IMR-90 (cell line): ENCODE results near the gene RALGPS1. TPM values are rescaled to one million over a fixed set of nuclear protein-coding genes. Genes with fewer than 3 reads are reported as not detected.

Source experiments
- ATAC-seq: fragments of 200-7000 bp; cut with Tn5 transposase; 2 replicates; pipeline ENCODE4 v1.9.1; 2020; ENCODE audit warnings: low read depth, mild to moderate bottlenecking, moderate library complexity
- BruUV-seq: library from RNA; stranded (reverse); fragments of 400-500 nt; replicated peaks from 2 replicates; lab custom pipeline; 2021; lab: Mats Ljungman, UMichigan
- CTCF ChIA-PET: fragments of 300-600 bp; formaldehyde crosslinking; extraction: SDS; loops from one replicate; lab custom pipeline; 2021; ENCODE audit warnings: antibody characterized with exemption; lab: Yijun Ruan, JAX
- POLR2A ChIA-PET: fragments of 300-600 bp; sonication (Branson Sonifier 250); formaldehyde crosslinking; loops from one replicate; lab custom pipeline; 2022; ENCODE audit warnings: antibody characterized with exemption; ENCODE audit not compliant: unreplicated experiment; lab: Charles Lee
- DNase-seq: peaks from one replicate; pipeline ENCODE4 v3.0.0; 2013
- H2AFZ ChIP-seq: replicated peaks from 2 replicates; pipeline ENCODE3; 2013; ENCODE audit warnings: low read length, mild to moderate bottlenecking; ENCODE audit not compliant: poor library complexity
- H2AK5ac ChIP-seq: 2 replicates; pipeline ENCODE4 v1.6.1; 2013; ENCODE audit warnings: low read depth, low read length, inconsistent platforms
- H2AK9ac ChIP-seq: replicated peaks from 2 replicates; pipeline ENCODE3; 2013; ENCODE audit warnings: mild to moderate bottlenecking, low read depth, low read length, moderate library complexity; ENCODE audit not compliant: poor library complexity
- H2BK120ac ChIP-seq: 2 replicates; pipeline ENCODE4 v1.6.1; 2013; ENCODE audit warnings: low read depth, low read length, inconsistent platforms
- H2BK15ac ChIP-seq: 3 replicates; pipeline ENCODE4 v1.6.1; 2013; ENCODE audit warnings: low read depth, low read length, inconsistent platforms
- H2BK20ac ChIP-seq: 2 replicates; pipeline ENCODE4 v1.6.1; 2013; ENCODE audit warnings: low read depth, mild to moderate bottlenecking, inconsistent platforms, low read length, moderate library complexity
- H2BK5ac ChIP-seq: 2 replicates; pipeline ENCODE4 v1.6.1; 2013; ENCODE audit warnings: mild to moderate bottlenecking, low read depth, low read length, inconsistent platforms; ENCODE audit not compliant: poor library complexity, severe bottlenecking
- H3K14ac ChIP-seq: replicated peaks from 2 replicates; pipeline ENCODE4 v1.6.1; 2013; ENCODE audit warnings: low read depth, low read length, inconsistent platforms
- H3K18ac ChIP-seq: 2 replicates; pipeline ENCODE4 v1.6.1; 2013; ENCODE audit warnings: low read depth, low read length, control low read depth
- H3K23ac ChIP-seq: 2 replicates; pipeline ENCODE4 v1.6.1; 2013; ENCODE audit warnings: low read depth, low read length, inconsistent platforms
- H3K27ac ChIP-seq: 2 replicates; pipeline ENCODE4 v1.5.1; 2013; ENCODE audit warnings: mild to moderate bottlenecking, control low read depth, low read length; ENCODE audit not compliant: insufficient read depth
- H3K27me3 ChIP-seq: 2 replicates; pipeline ENCODE4 v1.6.1; 2013; ENCODE audit warnings: low read length; ENCODE audit not compliant: control insufficient read depth, insufficient read depth
- H3K36me3 ChIP-seq: 2 replicates; pipeline ENCODE4 v1.6.1; 2013; ENCODE audit warnings: low read length, mixed read lengths; ENCODE audit not compliant: control insufficient read depth, insufficient read depth
- H3K4ac ChIP-seq: 2 replicates; pipeline ENCODE4 v1.6.1; 2013; ENCODE audit warnings: low read depth, low read length, inconsistent platforms
- H3K4me1 ChIP-seq: 2 replicates; pipeline ENCODE4 v1.6.1; 2013; ENCODE audit warnings: low read length, mixed read lengths; ENCODE audit not compliant: control insufficient read depth, insufficient read depth
- H3K4me2 ChIP-seq: 2 replicates; pipeline ENCODE4 v1.6.1; 2013; ENCODE audit warnings: low read depth, mild to moderate bottlenecking, control low read depth, low read length, moderate library complexity
- H3K4me3 ChIP-seq: 2 replicates; pipeline ENCODE4 v1.5.1; 2013; ENCODE audit warnings: low read depth, mild to moderate bottlenecking, control low read depth, low read length, moderate library complexity; ENCODE audit not compliant: insufficient read depth
- H3K56ac ChIP-seq: 2 replicates; pipeline ENCODE4 v1.6.1; 2013; ENCODE audit warnings: low read length, inconsistent platforms; ENCODE audit not compliant: insufficient read depth; ENCODE audit errors: extremely low read depth
- H3K79me1 ChIP-seq, 2 experiments: 2 replicates each; pipeline ENCODE4 v1.6.1; 2013; ENCODE audit warnings: low read length in 2 of 2, inconsistent platforms in 1 of 2, low read depth in 1 of 2
- H3K9ac ChIP-seq: 2 replicates; pipeline ENCODE4 v1.6.1; 2013; ENCODE audit warnings: low read depth, low read length, control low read depth
- H3K9me1 ChIP-seq: 2 replicates; pipeline ENCODE4 v1.6.1; 2013; ENCODE audit warnings: low read length, inconsistent platforms; ENCODE audit not compliant: insufficient read depth
- H3K9me3 ChIP-seq: 2 replicates; pipeline ENCODE4 v1.6.1; 2013; ENCODE audit warnings: low read length; ENCODE audit not compliant: control insufficient read depth, insufficient read depth
- H4K20me1 ChIP-seq: 2 replicates; pipeline ENCODE4 v1.6.1; 2013; ENCODE audit warnings: low read length, inconsistent platforms; ENCODE audit not compliant: insufficient read depth
- H4K5ac ChIP-seq: 2 replicates; pipeline ENCODE4 v1.6.1; 2013; ENCODE audit warnings: mild to moderate bottlenecking, low read depth, low read length, control low read depth
- H4K8ac ChIP-seq, 2 experiments: 2 replicates each; pipeline ENCODE4 v1.6.1; 2013; ENCODE audit warnings: low read depth in 2 of 2, low read length in 2 of 2, control low read depth in 1 of 2, inconsistent platforms in 1 of 2
- H4K91ac ChIP-seq: 2 replicates; pipeline ENCODE4 v1.6.1; 2013; ENCODE audit warnings: low read depth, low read length, inconsistent platforms; ENCODE audit not compliant: insufficient read depth
- BHLHE40 ChIP-seq: fragments of 150-350 bp; IDR thresholded peaks from 2 replicates; pipeline ENCODE4 v1.6.1; 2016; ENCODE audit warnings: mild to moderate bottlenecking, low read depth, low read length
- CHD1 ChIP-seq: IDR thresholded peaks from 2 replicates; pipeline ENCODE4 v1.6.1; 2012; ENCODE audit warnings: low read depth, low read length, improper control_type of control experiment
- RAD21 ChIP-seq: IDR thresholded peaks from 2 replicates; pipeline ENCODE4 v1.6.1; 2012; ENCODE audit warnings: low read length, improper control_type of control experiment
- RFX5 ChIP-seq: IDR thresholded peaks from 2 replicates; pipeline ENCODE4 v1.8.0; 2012; ENCODE audit warnings: low read depth, mild to moderate bottlenecking, low read length, moderate library complexity
- WGBS, 2 experiments: methylation state at CpG; one replicate each; pipeline versions ENCODE4 v1.1.5 to v1.1.7; 2013; ENCODE audit warnings: missing lambda C conversion rate in 2 of 2; ENCODE audit not compliant: insufficient read length in 1 of 2; ENCODE audit errors: extremely low coverage in 2 of 2; 5-methylcytosine and 5-hydroxymethylcytosine counted together
- dilution Hi-C: fragments of 300-500 bp; cut with HindIII; formaldehyde crosslinking; loops from one replicate; pipeline ENCODE4 v1.14.3; 2018; ENCODE audit warnings: low sequenced_read_pairs; ENCODE audit not compliant: unreplicated experiment
- in situ Hi-C: fragments of 300-500 bp; cut with MboI; formaldehyde crosslinking; loops from 3 replicates; pipeline ENCODE4 v1.14.3; 2019; ENCODE audit warnings: low sequenced_read_pairs, inconsistent platforms, mixed read lengths
- intact Hi-C: fragments of 100-400 bp; cut with micrococcal nuclease; formaldehyde crosslinking; loops from 2 replicates; pipeline ENCODE4 v1.10.0; 2022
- polyA plus RNA-seq, 3 experiments: library from polyadenylated mRNA; depleted of rRNA; stranded (reverse); fragments of >200 nt; gene quantifications; 2 replicates each; pipeline ENCODE4 v1.2.3, GENCODE V29; 2012; ENCODE audit warnings: low replicate concordance in 1 of 3
- total RNA-seq: library from RNA; depleted of rRNA; stranded (reverse); fragments of >200 nt; gene quantifications from 2 replicates; pipeline ENCODE4 v1.2.3, GENCODE V29; 2012
- TF ChIP-seq, protein P1 (sequence below): fragments of 150-350 bp; IDR thresholded peaks from 2 replicates; pipeline ENCODE4 v1.6.1; 2017; ENCODE audit warnings: mild to moderate bottlenecking, antibody characterized with exemption, low read length, low read depth
- TF ChIP-seq, protein P2 (sequence below): conservative IDR thresholded peaks from 2 replicates; pipeline ENCODE4 v1.5.1; 2012; ENCODE audit warnings: mild to moderate bottlenecking, low read depth, low read length, improper control_type of control experiment

RALGPS1 gene
- total and polyA plus RNA-seq, 2 of the 4 experiments (the other 2 are of a cell fraction), result 0.90 to 2.8 TPM

DNA sequence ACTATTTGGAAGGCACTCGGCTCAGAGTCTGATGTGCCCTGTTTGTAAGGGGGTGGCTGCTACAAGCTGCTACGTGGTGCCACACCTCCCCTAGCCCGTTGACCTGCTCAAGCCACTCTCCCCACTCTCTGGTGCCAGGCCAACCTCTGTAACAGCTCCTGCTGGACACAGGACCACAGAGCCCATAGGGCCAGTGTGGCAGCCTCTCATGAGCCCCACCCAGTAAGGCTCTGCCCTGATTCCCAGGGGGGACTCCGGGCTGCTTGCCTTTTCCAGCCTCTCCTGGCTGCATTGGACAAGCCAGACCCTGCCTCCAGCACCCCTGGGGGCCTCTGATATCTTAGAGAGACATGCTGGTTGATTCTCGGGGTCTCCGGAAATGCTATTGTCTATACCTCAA is 261.2 kb downstream of the RALGPS1 start:
- Histone ChIP-seq H3K36me3 (no peaks in the 10 kb centered on the region), H2AK5ac (0 out of 2 replicates have a peak overlapping the region, but pooled peaks have one; percentile 11), H3K27ac (no peak overlapping the region), H4K5ac (no peak overlapping the region), H3K4me1 (peaks cover 15% of the 10 kb centered on the region), H3K9me3 (no peaks in the 10 kb centered on the region), H3K4me2 (no peak overlapping the region), H2BK120ac (no peak overlapping the region), H3K23ac (no peak overlapping the region), H4K91ac (no peak overlapping the region), H3K4me3 (no peak overlapping the region), H2BK15ac (no peak overlapping the region; the same call in 2 of the 3 replicates), H3K79me1 (no peaks in the 10 kb centered on the region), H3K4ac (no peak overlapping the region), H3K9ac (no peak overlapping the region), H3K27me3 (no peaks in the 10 kb centered on the region), H3K56ac (no peak overlapping the region), H3K14ac (no peak overlapping the region), H4K8ac (no peak overlapping the region), H4K20me1 (no peaks in the 10 kb centered on the region), H3K18ac (no peak overlapping the region; the same call in 1 of the 2 replicates), H2AFZ (no peak overlapping the region), H2AK9ac (no peak overlapping the region), H3K9me1 (0 out of 2 replicates have a peak, but pooled peaks cover 3% of the 10 kb centered on the region), H2BK20ac (no peak overlapping the region), H2BK5ac (no peak overlapping the region)
- CTCF ChIA-PET, result no interaction called here
- ATAC-seq (no peak), DNase-seq (no peak)
- BruUV-seq, result no TSS peak
- intact Hi-C loops, result no loop called here
- TF ChIP-seq BHLHE40, result no peak
- no peak for TF ChIP-seq RAD21
- TF ChIP-seq, protein P1, sequence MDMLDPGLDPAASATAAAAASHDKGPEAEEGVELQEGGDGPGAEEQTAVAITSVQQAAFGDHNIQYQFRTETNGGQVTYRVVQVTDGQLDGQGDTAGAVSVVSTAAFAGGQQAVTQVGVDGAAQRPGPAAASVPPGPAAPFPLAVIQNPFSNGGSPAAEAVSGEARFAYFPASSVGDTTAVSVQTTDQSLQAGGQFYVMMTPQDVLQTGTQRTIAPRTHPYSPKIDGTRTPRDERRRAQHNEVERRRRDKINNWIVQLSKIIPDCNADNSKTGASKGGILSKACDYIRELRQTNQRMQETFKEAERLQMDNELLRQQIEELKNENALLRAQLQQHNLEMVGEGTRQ, result no peak
- TF ChIP-seq, protein P2, sequence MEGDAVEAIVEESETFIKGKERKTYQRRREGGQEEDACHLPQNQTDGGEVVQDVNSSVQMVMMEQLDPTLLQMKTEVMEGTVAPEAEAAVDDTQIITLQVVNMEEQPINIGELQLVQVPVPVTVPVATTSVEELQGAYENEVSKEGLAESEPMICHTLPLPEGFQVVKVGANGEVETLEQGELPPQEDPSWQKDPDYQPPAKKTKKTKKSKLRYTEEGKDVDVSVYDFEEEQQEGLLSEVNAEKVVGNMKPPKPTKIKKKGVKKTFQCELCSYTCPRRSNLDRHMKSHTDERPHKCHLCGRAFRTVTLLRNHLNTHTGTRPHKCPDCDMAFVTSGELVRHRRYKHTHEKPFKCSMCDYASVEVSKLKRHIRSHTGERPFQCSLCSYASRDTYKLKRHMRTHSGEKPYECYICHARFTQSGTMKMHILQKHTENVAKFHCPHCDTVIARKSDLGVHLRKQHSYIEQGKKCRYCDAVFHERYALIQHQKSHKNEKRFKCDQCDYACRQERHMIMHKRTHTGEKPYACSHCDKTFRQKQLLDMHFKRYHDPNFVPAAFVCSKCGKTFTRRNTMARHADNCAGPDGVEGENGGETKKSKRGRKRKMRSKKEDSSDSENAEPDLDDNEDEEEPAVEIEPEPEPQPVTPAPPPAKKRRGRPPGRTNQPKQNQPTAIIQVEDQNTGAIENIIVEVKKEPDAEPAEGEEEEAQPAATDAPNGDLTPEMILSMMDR, result no peak
- no peak for TF ChIP-seq CHD1
- TF ChIP-seq RFX5, result no peak
- no CpG with 5 or more reads among the region's 6 CpGs for WGBS, 2 experiments
- POLR2A ChIA-PET, result interaction anchor here (0.7 kb wide), 1 partner anchor 9 kb away, joined by 15 read pairs; no protein-coding TSS in a partner anchor
- dilution Hi-C loops, result no loop called here
- in situ Hi-C loops, result no loop called here
